Left cardiac atrium (tissue), 4 donors: Measurements from ENCODE around the gene PIWIL4. TPM values are rescaled to one million over a fixed set of nuclear protein-coding genes. Genes with fewer than 3 reads are reported as not detected.

Experiments used
- ATAC-seq, 2 donors: fragments of 200-7000 bp; cut with Tn5 transposase; one replicate each; pipeline ENCODE4 v1.9.1; 2020; ENCODE audit warnings: mild to moderate bottlenecking in 2 of 2, moderate library complexity in 2 of 2
- DNase-seq: peaks from one replicate; pipeline ENCODE4 v3.0.0-alpha.2; 2020
- intact Hi-C, 2 donors: fragments of 100-400 bp; cut with DNase I; formaldehyde crosslinking; loops; one replicate each; pipeline versions ENCODE4 v1.14.1 to v1.15.1; 2022 to 2023
- total RNA-seq, 2 donors: library from RNA; stranded (reverse); fragmentation: NEBNext Ultra II Directional; extraction: Animal tissue kit (Norgen Biotek cat#: 25700); gene quantifications; one replicate each; pipeline ENCODE4 v1.2.1, GENCODE V29; 2021
- donor health status: DM: no; HTN: yes; CAD: no.
- donor health status: DM: no; HTN: yes; CAD: no; lungs with severe emphysema.
- donor health status: DM: yes; HTN: yes; CAD: no.
- donor health status: Dilated cardiomyopathy.

PIWIL4 gene
- total RNA-seq, 2 donors from 2014 or later, result 1.0 to 1.5 TPM

- intact Hi-C loops, result no loop called here
- DNase-seq, result no peak
- ATAC-seq, result no peak
Measured at GRCh38 chr11:94576306-94576705, 9.1 kb downstream of the PIWIL4 start.

- no peak for ATAC-seq
- intact Hi-C loops, result no loop called here
- no peak for DNase-seq
Measured at GRCh38 chr11:94577841-94578240, 10.7 kb downstream of the PIWIL4 start.

- intact Hi-C loops, result no loop called here
- no peak for ATAC-seq
- DNase-seq, result no peak
Measured at GRCh38 chr11:94581926-94582325, 14.8 kb downstream of the PIWIL4 start.

- DNase-seq, result no peak
- intact Hi-C loops, result no loop called here
Measured at GRCh38 chr11:94583213-94583865, 16.2 kb downstream of the PIWIL4 start.

GRCh38 chr11:94583866-94584500 lies 16.8 kb downstream of the PIWIL4 start:
- DNase-seq (no peak), ATAC-seq (peak; percentile 23 to 48)
- intact Hi-C loops, result no loop called here

More at GRCh38 chr11:94583213-94583865, 16.2 kb downstream of the PIWIL4 start:
- ATAC-seq, result no peak

- intact Hi-C loops, result no loop called here
- no peak for ATAC-seq
- no peak for DNase-seq
Measured at GRCh38 chr11:94584978-94585377, 17.8 kb downstream of the PIWIL4 start.

- DNase-seq (no peak), ATAC-seq (no peak)
- intact Hi-C loops, result no loop called here
Measured at GRCh38 chr11:94585399-94585798, 18.2 kb downstream of the PIWIL4 start.

GRCh38 chr11:94586546-94586945 lies 19.4 kb downstream of the PIWIL4 start:
- intact Hi-C loops, result no loop called here
- ATAC-seq, result no peak

GRCh38 chr11:94586978-94587377 lies 19.8 kb downstream of the PIWIL4 start:
- DNase-seq (no peak), ATAC-seq (no peak)
- intact Hi-C loops, result no loop called here

More at GRCh38 chr11:94586546-94586945, 19.4 kb downstream of the PIWIL4 start:
- DNase-seq, result no peak

- ATAC-seq (no peak), DNase-seq (no peak)
- intact Hi-C loops, result no loop called here
Measured at GRCh38 chr11:94588366-94588942, 21.3 kb downstream of the PIWIL4 start.

- DNase-seq, result no peak
- ATAC-seq, result no peak
- intact Hi-C loops, result no loop called here
Measured at GRCh38 chr11:94590352-94591041, 23.3 kb downstream of the PIWIL4 start.

GRCh38 chr11:94593030-94593429 lies 25.9 kb downstream of the PIWIL4 start:
- DNase-seq (no peak), ATAC-seq (peak in 1 of 2 donors; percentile 59)
- intact Hi-C loops, result no loop called here

GRCh38 chr11:94595076-94595475 lies 27.9 kb downstream of the PIWIL4 start:
- DNase-seq, result no peak
- ATAC-seq, result no peak
- intact Hi-C loops, result no loop called here

- intact Hi-C loops, result no loop called here
- ATAC-seq (no peak), DNase-seq (no peak)
Measured at GRCh38 chr11:94597896-94598295, 30.7 kb downstream of the PIWIL4 start.

- intact Hi-C loops, result no loop called here
- ATAC-seq (peak; percentile 55 to 68), DNase-seq (no peak)
Measured at GRCh38 chr11:94599510-94599909, 32.3 kb downstream of the PIWIL4 start.

GRCh38 chr11:94602430-94603372 lies 35.5 kb downstream of the PIWIL4 start:
- peak; percentile 70 for DNase-seq
- intact Hi-C loops, result loop anchor here in 1 of 2 donors (5.0 kb wide), 1 partner anchor 80 kb away; no protein-coding TSS in a partner anchor
- peak; percentile 67 to 85 for ATAC-seq

- ATAC-seq (no peak), DNase-seq (no peak)
- intact Hi-C loops, result loop anchor here in 1 of 2 donors (5.0 kb wide), 1 partner anchor 81 kb away; no protein-coding TSS in a partner anchor
Measured at GRCh38 chr11:94603587-94603986, 36.4 kb downstream of the PIWIL4 start.

- ATAC-seq (no peak), DNase-seq (no peak)
- intact Hi-C loops, result loop anchor here in 1 of 2 donors (5.0 kb wide), 1 partner anchor 82 kb away; no protein-coding TSS in a partner anchor
Measured at GRCh38 chr11:94604482-94604881, 37.3 kb downstream of the PIWIL4 start.

- intact Hi-C loops, result no loop called here
- DNase-seq (no peak), ATAC-seq (no peak)
Measured at GRCh38 chr11:94613120-94613519, 46.0 kb downstream of the PIWIL4 start.
